ENCODE measurements around the gene EBPL.
"Not testable (repeated sequence)": the region's sequence is repeated elsewhere in the genome, so short reads cannot be mapped to it uniquely, and the experiment has no call there.

EBPL gene

GRCh38 chr13:49690995-49691784 is at the start of gene EBPL:
Gene EBPL (minus strand): TSS chr13:49691486. CDS start chr13:49691424, 62 bp downstream.
- peak; percentile 78 for DNase-seq

- DNase-seq = no peak
Observed at GRCh38 chr13:49740870-49741269, 49.6 kb upstream of the EBPL start.

DNA sequence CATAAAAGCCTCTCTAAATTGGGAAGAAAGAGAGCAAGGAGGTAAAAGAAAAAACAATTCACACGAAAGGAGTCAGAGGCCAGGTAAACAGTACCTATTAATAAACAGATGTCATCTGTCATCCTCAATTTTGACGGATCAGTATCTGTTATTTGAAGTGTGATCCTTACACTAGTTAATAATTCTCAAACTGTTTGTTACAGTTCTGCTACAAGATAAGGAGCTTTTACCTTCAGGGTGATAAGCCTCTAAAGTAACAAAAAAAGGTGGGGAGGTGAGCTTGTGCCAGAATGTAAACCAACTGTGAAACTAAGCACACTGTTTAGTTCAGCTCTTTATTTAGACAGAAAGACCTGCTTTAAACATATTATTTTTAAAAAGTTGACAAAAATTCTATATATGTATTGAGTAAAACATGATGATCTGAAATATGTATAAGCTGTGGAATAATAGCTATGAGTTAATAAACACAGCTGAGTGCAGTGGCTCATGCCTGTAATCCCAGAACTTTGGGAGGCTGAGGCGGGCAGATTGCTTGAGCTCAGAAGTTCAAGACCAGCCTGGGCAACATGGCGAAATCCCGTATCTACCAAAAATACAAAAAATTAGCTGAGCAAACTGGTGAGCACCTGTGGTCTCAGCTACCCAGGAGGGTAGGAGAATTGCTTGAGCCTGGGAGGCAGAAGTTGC is 48.4 kb upstream of the EBPL start:
- DNase-seq = no peak

DNA sequence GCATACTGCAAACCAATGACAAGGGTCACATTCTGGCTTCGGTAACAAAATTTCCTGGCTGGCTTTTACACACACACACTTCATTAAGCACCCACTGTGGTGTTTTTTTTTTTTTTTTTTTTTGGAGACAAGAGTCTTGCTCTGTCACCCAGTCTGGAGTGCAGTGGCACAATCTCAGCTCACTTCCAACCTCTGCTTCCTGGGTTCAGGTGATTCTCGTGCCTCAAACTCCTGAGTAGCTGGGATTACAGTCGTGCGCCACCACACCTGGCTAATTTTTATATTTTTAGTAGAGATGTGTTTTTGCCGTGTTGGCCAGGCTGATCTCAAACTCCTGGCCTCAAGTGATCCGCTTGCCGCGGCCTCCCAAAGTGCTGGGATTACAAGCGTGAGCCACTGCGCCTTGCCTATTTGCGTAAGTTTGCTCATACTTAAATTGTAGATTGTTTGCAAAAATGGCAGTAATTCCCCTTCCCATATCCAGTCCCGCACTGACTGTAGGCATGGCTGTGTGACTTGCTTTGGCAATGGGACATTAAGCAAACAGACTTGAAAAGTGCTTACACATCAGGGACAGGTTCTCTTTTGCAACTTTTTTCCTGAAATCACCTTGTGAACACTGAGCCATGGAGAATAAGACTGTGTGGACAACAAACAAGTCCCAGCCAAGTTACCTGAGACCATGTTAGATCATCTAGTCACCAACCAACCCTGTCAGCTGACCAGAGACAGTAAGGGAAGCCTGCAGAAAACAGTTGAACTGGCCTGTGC is 42.1 kb upstream of the EBPL start:
- DNase-seq = no peak

GRCh38 chr13:49731766-49732165 is 40.5 kb upstream of the EBPL start:
- DNase-seq = no peak

GRCh38 chr13:49716615-49717014 is 25.3 kb upstream of the EBPL start:
- DNase-seq = no peak

- no peak for DNase-seq
Observed at GRCh38 chr13:49714757-49715156, 23.5 kb upstream of the EBPL start.

- DNase-seq = no peak
Observed at GRCh38 chr13:49711218-49711863, 20.1 kb upstream of the EBPL start.

DNA sequence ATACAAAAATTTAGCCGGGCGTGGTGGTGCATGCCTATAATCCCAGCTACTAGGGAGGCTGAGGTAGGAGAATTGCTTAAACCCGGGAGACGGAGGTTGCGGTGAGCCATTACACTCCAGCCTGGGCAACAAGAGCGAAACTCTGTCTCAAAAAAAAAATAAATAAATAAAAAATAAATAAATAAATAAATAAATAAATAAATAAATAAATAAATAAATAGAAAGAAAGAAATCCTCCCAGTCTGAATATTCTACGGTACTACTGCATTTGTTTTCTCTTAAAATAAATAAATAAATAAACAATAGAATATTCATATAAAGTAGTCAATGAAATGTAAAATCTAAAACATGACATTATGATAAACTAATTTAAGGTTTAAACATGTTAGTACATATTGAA is 13.0 kb upstream of the EBPL start:
- DNase-seq = not testable (repeated sequence)

- no peak for DNase-seq
Observed at GRCh38 chr13:49701491-49701890, 10.2 kb upstream of the EBPL start.

GRCh38 chr13:49697468-49697867 is 6.2 kb upstream of the EBPL start:
- no peak for DNase-seq

DNA sequence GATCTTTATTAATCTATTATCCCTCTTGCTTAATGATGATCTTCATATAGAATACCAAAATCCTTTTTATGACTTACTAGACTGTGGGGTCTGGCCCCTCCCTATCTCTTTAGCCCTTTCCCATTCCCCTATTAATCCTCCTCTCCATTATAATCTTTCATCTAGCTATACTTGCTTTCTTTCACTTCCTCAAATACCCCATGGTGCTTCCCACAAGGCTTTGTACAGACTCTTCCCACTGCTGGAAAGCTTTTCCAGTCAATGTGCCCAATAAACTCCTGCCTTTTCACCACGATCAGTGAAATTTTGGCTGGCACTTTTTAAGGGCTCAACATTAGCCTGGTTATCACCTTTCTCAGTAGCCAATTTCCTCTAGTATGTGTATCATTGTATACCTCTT is 3.2 kb upstream of the EBPL start:
- no peak for DNase-seq

DNA sequence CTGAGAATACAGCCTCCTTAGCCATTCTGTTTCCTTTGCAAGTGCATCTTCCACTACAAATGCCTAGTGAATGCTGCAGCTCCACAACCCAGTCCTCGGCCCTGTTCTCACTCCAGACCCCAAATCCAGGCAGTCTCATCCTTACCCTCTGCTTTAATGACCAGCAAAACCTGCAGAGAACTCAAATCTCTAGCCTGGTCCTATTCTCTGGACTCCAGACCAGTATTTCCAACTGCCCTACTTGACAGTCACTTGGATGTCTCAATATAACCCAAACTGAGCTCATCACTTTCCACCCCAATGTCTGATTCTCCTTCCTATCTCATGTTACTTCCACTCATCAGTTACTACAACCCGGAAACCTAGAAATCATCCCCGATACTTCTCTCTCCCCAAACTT is 2.6 kb upstream of the EBPL start:
- DNase-seq = no peak

GRCh38 chr13:49693191-49693733 is 2.0 kb upstream of the EBPL start:
- no peak for DNase-seq

GRCh38 chr13:49690133-49690994 is 922 bp downstream of the EBPL start:
- no peak for DNase-seq

DNA sequence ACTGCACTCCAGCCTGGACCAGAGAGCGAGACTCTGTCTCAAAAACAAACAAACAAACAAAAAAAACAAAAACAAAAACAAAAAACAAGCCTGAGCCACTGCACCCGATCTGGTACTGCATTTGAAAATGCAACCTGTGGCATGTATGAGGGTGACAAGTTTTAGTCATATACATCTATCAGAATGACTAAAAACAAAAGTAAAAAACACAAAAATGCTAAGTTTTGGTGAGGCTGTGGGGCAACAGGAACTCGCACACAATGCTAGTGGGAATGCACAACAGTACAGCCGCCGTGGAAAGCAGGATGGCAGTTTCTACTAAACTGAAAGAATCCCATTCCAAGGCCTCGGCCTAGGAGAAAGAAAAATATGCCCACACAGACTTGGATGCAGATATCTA is 7.8 kb downstream of the EBPL start:
- no peak for DNase-seq

DNA sequence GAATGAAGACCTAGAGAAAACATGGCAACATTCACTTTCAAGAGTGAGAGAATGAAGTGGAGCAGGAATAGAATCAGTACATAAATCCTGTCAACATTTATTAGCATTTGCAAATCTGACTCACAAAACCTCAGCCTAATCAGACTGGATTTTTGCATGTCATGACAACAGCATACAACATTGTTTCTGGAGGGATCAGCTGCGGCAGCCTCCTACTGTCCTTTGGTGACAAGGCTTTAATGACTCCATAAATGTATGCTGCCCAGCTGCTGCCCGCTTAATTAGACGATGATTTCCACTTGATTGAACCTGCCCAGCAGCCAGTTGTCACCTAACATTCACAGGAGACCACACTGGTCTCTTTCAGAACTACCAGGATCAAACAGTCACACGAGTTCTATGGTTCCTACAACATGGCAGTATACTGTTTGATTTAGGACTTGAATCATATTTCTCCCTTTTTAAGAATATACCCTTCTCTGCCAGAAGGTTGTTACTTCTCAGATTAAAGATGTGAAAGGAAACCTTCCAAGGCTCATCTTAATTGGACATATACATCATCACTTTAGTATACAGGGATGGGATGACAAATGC is 9.3 kb downstream of the EBPL start:
- DNase-seq = no peak

DNA sequence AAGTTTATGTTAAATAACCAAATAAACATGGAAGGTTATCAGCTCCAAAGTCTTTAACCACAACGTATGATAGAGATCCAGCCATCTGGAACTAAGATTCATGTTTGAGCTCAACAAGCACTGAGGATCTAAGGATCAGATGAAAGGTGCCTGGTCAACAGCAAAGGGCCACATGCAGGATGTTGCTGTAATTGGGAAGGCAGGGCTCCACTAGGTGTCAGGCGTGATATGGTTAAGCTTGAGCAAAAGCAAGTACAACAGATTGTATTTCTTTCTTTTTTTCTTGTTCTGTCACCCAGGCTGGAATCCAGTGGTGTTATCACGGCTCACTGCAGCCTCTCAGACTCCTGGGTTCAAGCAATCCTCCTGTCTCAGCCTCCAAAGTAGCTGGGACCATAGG is 12.0 kb downstream of the EBPL start:
- DNase-seq = no peak

DNA sequence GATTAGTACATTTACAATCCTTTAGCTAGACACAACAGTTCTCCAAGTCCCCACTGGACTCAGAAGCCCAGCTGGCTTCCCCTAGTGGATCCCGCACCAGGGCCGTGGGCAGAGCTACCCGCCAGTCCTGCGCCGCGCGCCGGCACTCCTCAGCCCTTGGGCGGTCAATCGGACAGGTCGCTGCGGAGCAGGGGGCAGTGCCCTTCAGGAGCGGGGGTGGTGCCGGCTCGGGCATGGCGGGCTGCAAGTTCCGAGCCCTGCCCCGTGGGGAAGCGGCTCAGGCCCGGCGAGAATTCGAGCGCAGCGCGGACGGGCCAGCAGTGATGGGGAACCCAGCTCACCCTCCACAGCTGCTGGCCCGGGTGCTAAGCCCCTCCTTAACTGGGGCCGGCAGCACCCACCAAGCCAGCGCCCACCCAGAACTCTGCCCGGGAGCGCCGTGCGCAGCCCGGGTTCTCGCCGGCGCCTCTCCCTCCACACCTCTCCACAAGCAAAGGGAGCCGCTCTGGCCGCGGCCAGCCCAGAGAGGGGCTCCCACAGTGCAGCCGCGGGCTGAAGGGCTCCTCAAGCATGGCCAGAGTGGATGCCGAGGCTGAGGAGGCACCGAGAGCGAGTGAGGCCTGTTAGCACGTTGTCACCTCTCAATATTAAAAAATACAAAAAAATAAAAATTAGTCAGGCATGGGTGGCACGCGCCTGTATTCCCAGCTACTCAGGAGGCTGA is 12.9 kb downstream of the EBPL start:
- DNase-seq = no peak

DNA sequence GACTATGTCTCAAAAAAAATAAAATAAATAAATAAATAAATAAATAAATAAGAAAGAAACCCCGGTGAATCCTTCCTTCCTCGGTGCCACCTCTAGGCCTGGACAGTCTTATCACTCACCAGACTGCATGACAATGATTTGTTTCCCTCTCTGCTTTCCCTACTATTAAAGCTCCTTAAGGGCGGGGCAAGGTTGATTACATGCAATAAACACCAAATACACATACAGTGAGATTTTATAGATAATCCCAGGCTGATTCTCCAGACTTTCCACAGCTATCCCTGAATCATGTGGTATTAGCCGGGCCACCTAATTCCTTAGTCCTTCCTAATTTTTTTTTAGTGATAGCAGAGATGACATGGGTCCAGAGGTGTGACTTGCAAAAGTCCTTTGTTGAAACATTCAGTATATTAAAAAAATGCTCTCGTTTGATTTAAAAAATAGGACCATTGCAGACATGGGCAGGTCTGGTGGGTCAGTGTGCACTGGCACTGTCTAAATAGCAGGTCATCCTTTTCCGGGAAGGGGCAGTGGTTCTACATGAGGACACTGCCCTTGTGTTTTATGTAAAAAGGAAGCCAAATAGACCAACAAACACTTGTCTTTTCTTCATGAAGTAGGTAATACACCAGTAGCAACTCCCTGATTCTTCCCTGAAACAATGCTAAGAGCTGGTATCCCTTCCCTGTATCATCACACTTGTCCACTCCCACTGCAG is 14.5 kb downstream of the EBPL start:
- DNase-seq = no peak

Measured in activated CD4-positive, alpha-beta T cell treated with anti-CD3 and anti-CD28 coated beads for 1 hour (primary cell).